ENCODE data around the gene MICU1. TPM values are rescaled to one million over a fixed set of nuclear protein-coding genes. Genes with fewer than 3 reads are reported as not detected.
"Not testable (repeated sequence)": the region's sequence is repeated elsewhere in the genome, so short reads cannot be mapped to it uniquely, and the experiment has no call there.

Gene MICU1
- total RNA-seq, 2 experiments from 2014 or later = 29.6 to 36.1 TPM

GRCh38 chr10:72349438-72349837, 276.4 kb downstream of the MICU1 start:
- no peak overlapping the region for H3K4me3 Mint-ChIP-seq
- no peak overlapping the region for H3K27ac Mint-ChIP-seq
- peaks cover 43% of the 10 kb centered on the region for H3K4me1 Mint-ChIP-seq
- H3K27me3 Mint-ChIP-seq = no peaks in the 10 kb centered on the region
- ChIA-PET POLR2A (no interaction called here), CTCF (interaction anchor here (0.7 to 2.8 kb wide), 5 partner anchors 9 to 301 kb away, joined by 3 to 18 read pairs (median 4); no protein-coding TSS in a partner anchor)
- peaks cover 36% of the 10 kb centered on the region for H3K36me3 Mint-ChIP-seq (ENCODE audit: low read depth)
- DNase-seq = no peak
- no peaks in the 10 kb centered on the region for H3K9me3 Mint-ChIP-seq

- CTCF ChIA-PET = interaction anchor here (0.6 to 2.8 kb wide), 3 partner anchors 11 to 300 kb away, joined by 3 to 18 read pairs (median 5); no protein-coding TSS in a partner anchor
These were observed 277.6 kb downstream of the MICU1 start for GRCh38 chr10:72348282-72348681.

GRCh38 chr10:72346117-72346516, 279.8 kb downstream of the MICU1 start:
- peaks cover 23% of the 10 kb centered on the region for H3K4me1 Mint-ChIP-seq
- CTCF ChIA-PET = interaction anchor here (2.3 kb wide), 1 partner anchor 10 kb away, joined by 8 read pairs; no protein-coding TSS in a partner anchor
- POLR2A ChIA-PET = not testable (repeated sequence)

More at GRCh38 chr10:72348282-72348681, 277.6 kb downstream of the MICU1 start:
- Mint-ChIP-seq H3K4me1 (peaks cover 40% of the 10 kb centered on the region), H3K27me3 (no peaks in the 10 kb centered on the region), H3K36me3 (ENCODE audit: low read depth) (peaks cover 41% of the 10 kb centered on the region), H3K27ac (no peak overlapping the region), H3K4me3 (no peak overlapping the region), H3K9me3 (no peaks in the 10 kb centered on the region)
- POLR2A ChIA-PET = interaction anchor here (1.1 kb wide), 1 partner anchor 11 kb away, joined by 3 read pairs; no protein-coding TSS in a partner anchor
- DNase-seq = no peak

GRCh38 chr10:72344932-72345331, 280.9 kb downstream of the MICU1 start:
- CTCF ChIA-PET = interaction anchor here (0.7 to 2.3 kb wide), 6 partner anchors 9 to 448 kb away, joined by 3 to 8 read pairs (median 4); no protein-coding TSS in a partner anchor
- DNase-seq = no peak
- Mint-ChIP-seq H3K9me3 (no peaks in the 10 kb centered on the region), H3K36me3 (ENCODE audit: low read depth) (peaks cover 40% of the 10 kb centered on the region), H3K4me1 (peaks cover 32% of the 10 kb centered on the region), H3K27ac (peak overlapping the region; percentile 54), H3K4me3 (no peak overlapping the region), H3K27me3 (no peaks in the 10 kb centered on the region)
- POLR2A ChIA-PET = interaction anchor here (0.6 to 3.0 kb wide), 3 partner anchors 10 to 522 kb away, joined by 3 to 10 read pairs (median 3); partner anchors contain the start of gene DNAJB12

More at GRCh38 chr10:72346117-72346516, 279.8 kb downstream of the MICU1 start:
- not testable (repeated sequence) for H3K27ac Mint-ChIP-seq, H3K9me3 Mint-ChIP-seq, DNase-seq, H3K27me3 Mint-ChIP-seq, H3K4me3 Mint-ChIP-seq
- H3K36me3 Mint-ChIP-seq (ENCODE audit: low read depth) = peaks cover 35% of the 10 kb centered on the region

GRCh38 chr10:72342911-72343310, 283.0 kb downstream of the MICU1 start:
- Mint-ChIP-seq H3K27me3 (no peaks in the 10 kb centered on the region), H3K36me3 (ENCODE audit: low read depth) (peaks cover 33% of the 10 kb centered on the region), H3K27ac (no peak overlapping the region), H3K4me1 (peaks cover 22% of the 10 kb centered on the region), H3K4me3 (no peak overlapping the region), H3K9me3 (no peaks in the 10 kb centered on the region)
- CTCF ChIA-PET = interaction anchor here (0.9 to 3.4 kb wide), 4 partner anchors 9 to 217 kb away, joined by 3 to 12 read pairs (median 3); no protein-coding TSS in a partner anchor
- DNase-seq = no peak
- POLR2A ChIA-PET = interaction anchor here (1.0 to 3.8 kb wide), 5 partner anchors 8 to 255 kb away, joined by 3 to 17 read pairs (median 10); partner anchors contain the start of genes DDIT4, DNAJB12 and SPOCK2

GRCh38 chr10:72340510-72341261, 285.2 kb downstream of the MICU1 start:
- H3K4me3 Mint-ChIP-seq = no peak overlapping the region
- DNase-seq = peak; percentile 83
- POLR2A ChIA-PET = interaction anchor here (0.9 to 3.8 kb wide), 5 partner anchors 9 to 93 kb away, joined by 3 to 17 read pairs (median 5); partner anchors contain the start of gene DDIT4
- H3K4me1 Mint-ChIP-seq = peaks cover 42% of the 10 kb centered on the region
- peaks cover 51% of the 10 kb centered on the region for H3K36me3 Mint-ChIP-seq (ENCODE audit: low read depth)
- no peaks in the 10 kb centered on the region for H3K27me3 Mint-ChIP-seq
- no peak overlapping the region for H3K27ac Mint-ChIP-seq
- no peaks in the 10 kb centered on the region for H3K9me3 Mint-ChIP-seq
- CTCF ChIA-PET = interaction anchor here (0.7 to 4.2 kb wide), 19 partner anchors 9 to 444 kb away, joined by 3 to 36 read pairs (median 6); partner anchors contain the start of genes ASCC1 and DNAJB12

GRCh38 chr10:72338180-72338579, 287.7 kb downstream of the MICU1 start:
- Mint-ChIP-seq H3K4me1 (peaks cover 55% of the 10 kb centered on the region), H3K27me3 (no peaks in the 10 kb centered on the region), H3K4me3 (no peak overlapping the region), H3K27ac (no peak overlapping the region), H3K36me3 (ENCODE audit: low read depth) (peaks cover 52% of the 10 kb centered on the region), H3K9me3 (no peaks in the 10 kb centered on the region)
- CTCF ChIA-PET = interaction anchor here (0.7 to 5.1 kb wide), 23 partner anchors 11 to 299 kb away, joined by 3 to 89 read pairs (median 10); partner anchors contain the start of genes ANAPC16, ASCC1, DDIT4 and SPOCK2
- POLR2A ChIA-PET = interaction anchor here (0.8 to 1.7 kb wide), 5 partner anchors 16 to 278 kb away, joined by 3 to 8 read pairs (median 5); no protein-coding TSS in a partner anchor
- no peak for DNase-seq

GRCh38 chr10:72337722-72338121, 288.2 kb downstream of the MICU1 start:
- CTCF ChIA-PET = interaction anchor here (0.7 to 5.1 kb wide), 38 partner anchors 10 to 382 kb away, joined by 3 to 89 read pairs (median 6); partner anchors contain the start of genes ANAPC16, ASCC1, DDIT4 and SPOCK2
- H3K4me3 Mint-ChIP-seq = no peak overlapping the region
- H3K27ac Mint-ChIP-seq = no peak overlapping the region
- peaks cover 60% of the 10 kb centered on the region for H3K4me1 Mint-ChIP-seq
- H3K27me3 Mint-ChIP-seq = no peaks in the 10 kb centered on the region
- H3K36me3 Mint-ChIP-seq (ENCODE audit: low read depth) = peaks cover 55% of the 10 kb centered on the region
- POLR2A ChIA-PET = interaction anchor here (0.8 to 12.9 kb wide), 12 partner anchors 11 to 278 kb away, joined by 3 to 225 read pairs (median 6); partner anchors contain the start of genes ANAPC16, ASCC1, DDIT4 and DNAJB12
- no peaks in the 10 kb centered on the region for H3K9me3 Mint-ChIP-seq
- no peak for DNase-seq

- ChIA-PET CTCF (interaction anchor here (0.8 to 5.1 kb wide), 41 partner anchors 10 to 381 kb away, joined by 3 to 89 read pairs (median 6); partner anchors contain the start of genes ANAPC16, ASCC1, DDIT4 and SPOCK2), POLR2A (interaction anchor here (0.9 to 12.9 kb wide), 13 partner anchors 11 to 277 kb away, joined by 3 to 225 read pairs (median 8); partner anchors contain the start of genes ANAPC16, ASCC1, DDIT4 and DNAJB12)
- no peaks in the 10 kb centered on the region for H3K27me3 Mint-ChIP-seq
- H3K4me3 Mint-ChIP-seq = no peak overlapping the region
- peaks cover 53% of the 10 kb centered on the region for H3K36me3 Mint-ChIP-seq (ENCODE audit: low read depth)
- H3K27ac Mint-ChIP-seq = peak overlapping the region; percentile 64
- peak; percentile 71 for DNase-seq
- H3K9me3 Mint-ChIP-seq = no peaks in the 10 kb centered on the region
- H3K4me1 Mint-ChIP-seq = peaks cover 66% of the 10 kb centered on the region
These were observed 288.7 kb downstream of the MICU1 start for GRCh38 chr10:72337039-72337629.

- H3K36me3 Mint-ChIP-seq (ENCODE audit: low read depth) = peaks cover 53% of the 10 kb centered on the region
- CTCF ChIA-PET = interaction anchor here (1.1 to 5.1 kb wide), 41 partner anchors 9 to 380 kb away, joined by 3 to 89 read pairs (median 10); partner anchors contain the start of genes ANAPC16, ASCC1, DDIT4 and SPOCK2
- peak overlapping the region; percentile 88 for H3K27ac Mint-ChIP-seq
- no peaks in the 10 kb centered on the region for H3K9me3 Mint-ChIP-seq
- peaks cover 72% of the 10 kb centered on the region for H3K4me1 Mint-ChIP-seq
- peak overlapping the region; percentile 53 for H3K4me3 Mint-ChIP-seq
- H3K27me3 Mint-ChIP-seq = no peaks in the 10 kb centered on the region
- DNase-seq = no peak
- POLR2A ChIA-PET = interaction anchor here (0.6 to 12.9 kb wide), 24 partner anchors 10 to 288 kb away, joined by 3 to 225 read pairs (median 6); partner anchors contain the start of genes ANAPC16, ASCC1, DDIT4 and DNAJB12
These were observed 289.4 kb downstream of the MICU1 start for GRCh38 chr10:72336259-72337038.

- ChIA-PET POLR2A (interaction anchor here (0.6 to 12.9 kb wide), 27 partner anchors 9 to 288 kb away, joined by 3 to 225 read pairs (median 4); partner anchors contain the start of genes ANAPC16, ASCC1, DDIT4 and SPOCK2), CTCF (interaction anchor here (0.9 to 5.1 kb wide), 24 partner anchors 9 to 287 kb away, joined by 3 to 89 read pairs (median 8); partner anchors contain the start of genes ANAPC16, ASCC1, DDIT4 and SPOCK2)
- Mint-ChIP-seq H3K9me3 (no peaks in the 10 kb centered on the region), H3K27ac (peak overlapping the region; percentile 88), H3K4me1 (peaks cover 75% of the 10 kb centered on the region), H3K4me3 (peak overlapping the region; percentile 53), H3K36me3 (ENCODE audit: low read depth) (peaks cover 44% of the 10 kb centered on the region), H3K27me3 (no peaks in the 10 kb centered on the region)
- DNase-seq = peak; percentile 82
These were observed 290.3 kb downstream of the MICU1 start for GRCh38 chr10:72335394-72336258.

Data from activated CD4-positive, alpha-beta memory T cell treated with anti-CD3 and anti-CD28 coated beads, Interleukin-2, amount 10 ng/mL, durations not matched to agents 7 days and 5 days (primary cell).